Kidney capillary endothelial cell (primary cell): ENCODE measurements around the gene UGT1A5.

Experiments
- DNase-seq: peaks from one replicate; pipeline ENCODE4 v3.0.0-alpha.2; 2018; ENCODE audit warnings: low spot score

The UGT1A5 gene

DNA sequence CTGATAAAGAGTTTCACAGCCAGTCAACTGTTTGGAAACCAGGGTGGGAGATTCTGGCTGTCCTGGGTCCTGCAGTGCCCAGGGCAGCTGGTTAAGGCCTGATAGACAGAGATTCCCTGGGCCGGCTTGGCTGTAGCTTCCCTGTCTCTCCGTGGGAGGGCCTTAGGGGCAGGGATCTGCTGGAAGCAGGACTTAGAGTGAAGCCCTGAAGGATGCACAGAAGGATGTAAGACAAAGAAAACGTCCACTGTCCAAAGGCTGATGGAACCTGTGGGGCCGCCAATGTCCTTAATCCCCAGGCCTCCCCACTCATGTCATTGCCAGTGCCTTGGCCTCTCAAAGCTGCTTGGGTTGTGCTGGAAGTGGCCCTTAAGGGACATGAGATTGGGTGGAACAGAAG is 98.4 kb downstream of the UGT1A5 start:
- no peak for DNase-seq

DNA sequence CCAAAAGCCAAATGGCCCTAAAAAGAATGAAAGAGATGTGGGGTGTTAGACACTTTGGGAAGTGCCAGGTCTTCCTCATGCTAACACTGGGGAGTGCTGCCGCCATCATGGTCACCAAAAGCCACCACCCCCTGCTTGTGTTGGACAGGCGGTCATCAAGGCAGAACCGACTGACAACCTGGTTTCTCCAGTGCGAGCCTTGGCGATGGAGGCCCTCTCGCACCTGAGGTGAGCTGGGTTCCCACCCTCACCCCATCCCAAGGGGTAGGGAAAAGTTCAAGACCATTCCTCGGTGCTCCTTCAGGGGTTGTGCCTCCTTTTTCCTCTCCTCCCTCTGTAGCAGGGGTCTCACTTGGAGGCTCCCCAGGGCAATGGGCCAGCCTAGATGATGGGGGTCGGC is 99.0 kb downstream of the UGT1A5 start:
- no peak for DNase-seq

DNA sequence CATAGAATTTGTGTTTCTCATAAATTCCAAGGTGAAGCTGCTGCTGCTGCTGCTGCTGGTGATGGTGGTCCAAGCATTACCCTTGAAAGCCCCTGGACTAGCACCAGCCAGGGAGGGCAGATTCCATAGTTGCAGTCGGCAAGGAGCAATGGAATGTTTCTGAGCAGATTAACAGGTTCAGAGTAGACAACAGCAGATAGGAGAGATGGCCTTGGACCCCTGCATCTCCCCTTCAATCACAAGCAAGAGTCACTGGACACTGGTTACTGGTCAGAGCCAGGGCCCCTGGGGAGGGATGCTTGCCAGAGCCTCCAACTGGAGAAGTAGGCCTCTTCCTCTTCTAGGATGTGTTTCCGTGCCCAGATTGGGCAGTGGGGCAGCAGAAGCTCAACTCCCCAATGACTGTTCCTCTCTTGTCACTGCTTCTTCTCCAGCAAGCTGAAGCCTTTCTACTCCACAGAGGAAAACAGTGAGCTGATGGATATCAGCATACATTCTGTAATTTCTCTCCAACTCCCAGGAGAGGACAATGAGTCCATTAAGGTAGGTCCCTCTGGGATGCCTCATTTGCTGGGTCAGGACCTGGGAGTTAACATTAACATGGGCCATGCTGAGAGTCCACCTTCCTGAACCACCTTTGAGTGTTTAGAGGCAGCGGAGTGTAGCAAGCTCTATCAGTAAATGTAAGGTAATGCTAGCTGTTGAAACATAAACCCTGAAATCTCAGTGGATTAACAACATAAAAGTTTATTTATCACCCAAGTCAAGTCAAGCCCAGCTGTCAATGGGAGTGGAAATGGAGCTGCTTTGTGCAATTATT is 100.7 kb downstream of the UGT1A5 start:
- DNase-seq = no peak

DNA sequence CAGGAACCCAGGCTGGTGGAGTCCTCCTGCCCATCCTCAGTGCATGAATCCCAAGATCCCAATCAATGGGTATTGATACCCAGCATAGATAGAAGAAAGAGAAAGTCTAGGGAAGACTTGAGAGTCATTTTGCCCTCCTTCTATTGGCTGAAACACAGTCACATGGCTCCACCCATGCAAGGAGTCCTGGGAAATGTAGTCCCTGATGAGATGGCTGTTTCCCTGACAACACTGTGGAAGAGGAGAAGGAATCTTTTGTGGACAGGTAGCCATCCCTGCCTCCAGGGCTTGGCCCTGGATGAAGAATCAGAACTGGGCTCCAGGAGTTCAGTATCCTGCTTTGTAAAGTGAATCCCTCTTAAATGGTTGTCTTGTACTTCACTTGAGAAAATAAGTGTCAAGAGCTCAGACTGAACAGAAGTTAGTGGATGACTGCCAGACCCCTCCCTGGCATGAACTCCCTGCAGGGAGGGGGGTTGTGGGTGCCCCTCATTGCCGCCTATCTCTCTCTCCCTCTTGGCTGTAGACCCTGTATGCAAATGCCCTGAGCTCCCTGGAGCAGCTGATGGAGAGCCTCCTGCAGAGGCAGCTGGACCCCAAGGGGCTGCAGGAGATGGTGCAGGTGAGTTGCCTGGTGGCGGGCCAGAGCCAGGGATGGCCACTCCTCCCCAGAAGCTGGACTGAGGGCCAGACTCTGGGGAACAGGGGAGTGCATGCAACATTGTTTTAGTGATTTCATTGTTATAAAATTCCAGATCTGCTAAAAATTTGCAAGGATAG is 101.5 kb downstream of the UGT1A5 start:
- no peak for DNase-seq

DNA sequence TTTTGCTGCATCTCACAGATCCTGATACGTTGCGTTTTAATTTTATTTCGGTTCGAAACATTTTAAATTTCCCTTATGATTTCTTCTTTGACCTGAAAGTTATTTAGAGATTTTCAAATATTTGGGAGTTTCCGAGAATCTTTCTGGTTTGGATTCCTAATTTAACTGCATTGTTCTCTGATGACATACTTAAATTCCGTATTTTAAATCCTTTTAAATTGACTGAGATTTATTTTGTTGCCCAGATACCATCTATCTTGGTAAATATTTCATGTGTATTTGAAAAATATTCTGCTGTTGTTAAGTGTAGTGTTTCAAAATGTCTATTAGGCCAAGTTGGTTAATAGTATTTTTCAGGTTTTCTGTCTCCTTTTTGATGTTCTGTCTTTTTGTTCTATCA is 103.2 kb downstream of the UGT1A5 start:
- DNase-seq = no peak

DNA sequence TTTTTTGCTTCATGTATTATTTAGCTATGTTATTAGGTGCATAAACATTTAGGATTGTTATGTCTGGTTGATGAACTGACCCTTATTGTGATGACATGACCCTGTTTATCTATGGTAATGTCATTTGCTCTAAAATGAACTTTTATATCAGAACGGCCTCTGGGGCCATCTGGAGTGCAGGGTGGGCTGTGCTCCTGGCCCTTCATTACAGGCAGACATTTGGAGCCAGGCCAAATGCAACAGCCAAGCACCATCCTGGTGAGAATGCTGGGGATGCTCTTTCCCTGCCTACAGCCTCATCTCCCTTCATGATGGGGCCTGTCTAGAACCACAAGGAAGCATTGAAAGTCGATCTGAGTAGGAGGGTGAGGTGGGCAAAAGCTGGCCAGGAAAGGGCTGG is 103.6 kb downstream of the UGT1A5 start:
- DNase-seq = no peak

DNA sequence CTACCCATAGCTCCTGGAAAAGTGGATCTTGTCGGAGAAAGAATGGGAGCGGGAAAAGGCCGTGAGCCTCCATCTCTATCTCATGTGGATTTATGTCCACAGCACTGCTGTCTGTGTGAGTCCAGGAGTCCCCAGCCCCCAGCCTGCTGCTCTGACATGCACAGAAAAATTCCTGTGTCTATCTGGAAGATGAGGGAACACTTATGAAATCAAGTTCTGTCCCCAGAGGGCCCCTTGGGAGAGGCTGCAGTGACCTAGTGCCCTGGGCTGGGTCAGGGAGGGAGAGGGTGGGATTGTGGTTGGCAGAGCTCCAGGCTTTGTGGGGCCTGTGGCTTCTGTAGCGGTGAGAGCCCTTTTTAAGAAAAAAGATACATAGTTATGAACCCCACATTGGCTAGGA is 104.1 kb downstream of the UGT1A5 start:
- no peak for DNase-seq

DNA sequence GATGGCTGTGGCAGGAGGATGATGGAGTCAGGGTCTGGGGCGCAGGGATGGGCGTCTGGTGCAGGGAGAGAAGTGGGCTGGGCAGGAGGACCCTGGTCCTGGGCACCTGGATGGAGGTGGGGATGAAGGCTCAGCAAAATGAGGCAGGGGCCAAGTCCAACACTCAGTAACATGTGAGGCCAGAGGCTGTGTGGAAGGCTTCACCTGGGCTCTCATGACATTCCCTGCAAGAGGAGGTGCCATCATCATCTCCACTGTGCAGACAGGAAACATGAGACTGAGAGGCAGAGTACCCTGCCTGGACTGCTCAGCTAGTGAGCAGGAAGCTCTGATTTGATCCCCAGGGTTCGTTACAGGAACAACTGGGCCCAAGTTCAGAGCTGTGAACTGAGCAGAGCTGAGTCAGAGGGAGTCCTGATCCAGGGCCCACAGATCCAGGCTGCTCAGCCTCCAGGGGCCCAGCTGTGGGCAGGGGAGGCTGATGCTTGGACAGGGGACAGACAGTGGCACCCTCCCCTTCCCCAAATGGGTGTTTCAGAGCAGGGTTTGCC is 104.7 kb downstream of the UGT1A5 start:
- no peak for DNase-seq

DNA sequence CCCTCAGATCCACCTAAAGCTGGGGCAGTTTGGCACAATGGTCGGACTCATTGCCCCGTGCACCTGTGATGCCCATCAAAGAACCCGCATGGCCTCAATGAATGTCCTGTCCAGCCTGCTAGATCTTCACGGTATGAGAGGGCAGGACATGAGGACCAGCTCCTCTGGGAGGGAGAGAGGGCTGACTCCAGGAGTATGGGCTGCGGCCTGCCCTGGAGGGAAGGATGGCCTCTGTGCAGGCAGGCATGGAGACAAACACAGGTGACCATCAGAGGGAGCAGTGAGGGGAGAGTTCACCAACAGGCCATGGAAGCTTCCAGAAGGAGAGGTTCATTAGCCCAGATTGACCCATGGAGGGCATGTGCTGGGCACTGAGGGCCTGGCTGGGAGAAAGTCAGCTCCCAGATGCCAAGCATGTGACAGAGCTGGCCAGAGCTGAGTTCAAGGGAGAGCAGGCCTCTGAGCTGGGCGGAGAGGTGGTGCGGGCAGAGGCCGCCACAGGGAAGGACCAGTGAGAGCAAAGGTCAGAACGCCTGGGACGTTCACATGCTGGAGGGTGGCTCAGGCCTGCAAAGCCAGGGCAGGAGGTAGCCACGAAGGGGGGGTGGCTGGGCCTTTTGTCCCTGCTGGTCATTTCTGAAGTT is 105.4 kb downstream of the UGT1A5 start:
- DNase-seq = no peak

DNA sequence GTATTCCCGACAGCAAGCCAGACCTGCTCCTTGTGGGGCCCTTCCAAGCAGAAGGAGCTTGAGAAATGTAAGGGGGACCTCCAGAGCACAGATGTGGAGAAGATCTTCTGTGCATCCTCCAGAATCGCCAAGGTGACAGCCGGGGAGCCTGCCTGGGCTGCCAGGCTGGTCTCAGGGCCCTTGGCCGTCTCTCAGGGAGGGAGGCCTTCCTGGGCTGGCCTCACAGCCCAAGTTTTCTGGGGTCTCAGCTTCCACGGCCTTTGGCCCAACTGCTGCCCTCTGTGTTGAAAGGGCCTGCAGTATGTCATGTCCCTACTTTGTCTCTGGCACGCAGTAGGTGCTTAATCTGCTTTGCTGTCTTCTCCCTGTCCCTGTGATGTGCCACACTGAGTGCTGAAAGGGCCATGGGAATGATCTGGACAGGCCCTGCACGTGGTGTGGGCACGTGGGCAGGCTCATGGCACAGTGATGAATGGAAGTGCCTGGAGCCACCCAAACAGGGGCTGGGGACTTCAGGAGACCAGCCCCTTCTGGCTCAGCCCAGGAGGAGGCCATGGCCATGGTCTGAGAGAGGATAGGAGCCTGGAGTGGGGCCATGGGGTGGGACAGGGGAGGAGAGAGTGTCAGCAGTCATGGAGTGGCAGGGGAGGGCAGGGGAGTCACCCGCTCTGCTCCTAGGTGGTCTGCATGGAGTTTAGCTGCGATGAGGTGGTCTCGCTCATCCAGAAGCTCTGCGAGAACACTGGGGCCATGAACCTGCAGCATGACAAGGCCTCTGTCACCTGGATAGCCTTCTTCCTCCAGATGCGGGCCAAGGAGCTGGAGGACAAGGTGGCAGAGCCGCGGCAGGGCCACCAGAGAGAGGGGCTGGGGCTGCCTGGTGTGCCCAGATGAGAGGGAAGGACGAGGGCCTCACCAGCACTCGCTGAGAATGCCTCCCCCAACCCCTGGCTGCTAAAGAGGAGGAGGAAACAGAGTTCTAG is 106.2 kb downstream of the UGT1A5 start:
- no peak for DNase-seq

DNA sequence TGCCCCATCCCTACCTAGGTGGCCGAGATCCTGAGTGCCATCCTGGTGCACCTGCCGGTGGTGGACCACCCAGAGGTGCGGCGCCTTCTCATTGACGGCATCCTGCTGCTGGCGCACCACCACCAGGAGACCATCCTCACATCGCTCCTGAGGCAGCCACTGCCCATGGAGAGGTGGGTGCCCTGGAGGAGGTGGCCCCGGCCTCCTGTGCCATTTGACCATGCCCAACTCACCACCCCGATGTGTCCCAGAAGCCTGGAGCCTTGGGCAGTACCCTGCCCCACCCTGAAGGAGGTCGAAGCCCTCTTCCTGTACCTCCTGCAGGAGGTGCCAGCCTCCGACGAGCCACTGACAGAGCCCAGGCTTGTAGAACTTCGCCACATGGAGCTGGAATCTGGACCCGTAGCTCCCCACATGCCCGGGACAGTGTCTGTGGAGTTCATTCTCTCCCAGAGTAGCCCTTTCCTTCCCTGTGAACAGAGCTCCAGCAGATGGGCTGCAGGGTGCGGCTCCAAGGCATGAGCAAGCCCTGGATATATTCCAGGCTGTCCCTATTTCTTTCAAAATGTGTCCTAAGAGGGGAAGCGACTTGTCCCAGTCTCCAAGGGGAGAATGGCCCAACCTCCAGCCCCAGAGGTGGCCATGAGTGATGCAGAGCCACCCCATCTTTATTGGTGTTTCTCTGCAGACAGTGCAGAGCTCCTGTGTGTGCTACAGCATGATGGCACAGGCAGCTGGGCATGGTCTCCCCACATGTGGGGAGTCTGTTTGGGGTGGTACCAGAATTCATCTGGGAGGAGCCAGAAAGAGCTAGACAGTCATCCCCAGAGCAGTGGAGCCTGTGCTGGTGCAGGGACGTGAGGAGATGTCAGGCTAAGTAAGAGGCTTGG is 107.4 kb downstream of the UGT1A5 start:
- no peak for DNase-seq

DNA sequence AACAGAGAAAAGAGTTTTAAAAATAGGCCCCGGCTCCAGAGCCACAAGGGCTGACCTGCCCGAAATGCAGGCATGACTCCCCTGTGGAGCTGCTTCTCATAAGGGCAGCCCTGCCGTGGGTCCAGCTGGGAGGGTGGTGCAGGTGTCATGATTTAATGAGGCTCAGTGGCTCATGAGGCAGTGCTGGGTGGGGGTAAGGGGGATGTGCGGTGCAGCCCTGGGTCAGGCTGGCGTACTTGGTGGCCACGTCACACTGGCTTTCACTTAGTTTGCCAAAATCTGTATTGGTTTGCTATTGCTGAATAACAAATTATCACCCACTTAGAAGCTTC is 108.0 kb downstream of the UGT1A5 start:
- DNase-seq = no peak

DNA sequence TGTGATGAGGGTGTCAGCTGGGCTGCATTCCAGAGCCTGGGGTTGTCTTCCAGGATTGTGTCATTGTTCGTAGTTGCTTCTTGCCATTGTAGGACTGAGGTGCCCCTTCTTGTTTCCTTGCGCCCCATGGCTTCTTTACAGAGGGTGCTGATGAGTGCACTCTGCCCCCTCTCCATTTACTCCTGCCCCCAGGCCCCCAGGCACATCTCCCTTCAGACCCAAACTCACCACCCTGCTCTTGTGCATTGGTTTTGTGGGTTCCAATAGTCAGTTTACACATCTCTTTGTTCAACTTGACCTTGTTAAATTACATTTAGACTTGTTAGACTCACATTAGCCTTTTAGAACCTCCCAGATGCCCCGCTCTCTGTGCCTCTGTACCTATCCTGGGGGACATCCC is 108.5 kb downstream of the UGT1A5 start:
- DNase-seq = no peak

DNA sequence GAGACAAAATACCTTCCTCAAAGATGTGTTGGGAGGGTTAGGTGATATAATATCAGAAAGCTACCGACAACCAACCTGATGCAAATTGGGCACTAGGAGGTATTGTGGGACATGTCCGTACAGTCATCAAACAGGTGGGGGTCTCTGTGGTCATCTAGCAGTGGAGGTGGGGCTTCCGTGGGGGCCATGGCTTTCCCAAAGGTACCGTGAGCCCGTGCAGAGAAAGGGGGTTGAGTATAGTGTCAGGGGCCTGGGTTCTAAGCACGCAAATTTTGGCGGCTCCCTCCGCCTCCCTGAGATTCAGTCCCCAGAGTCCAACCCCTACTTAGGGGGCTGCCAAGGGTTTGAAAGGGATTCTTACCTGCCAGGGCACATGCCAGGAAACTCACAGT is 109.0 kb downstream of the UGT1A5 start:
- DNase-seq = no peak

DNA sequence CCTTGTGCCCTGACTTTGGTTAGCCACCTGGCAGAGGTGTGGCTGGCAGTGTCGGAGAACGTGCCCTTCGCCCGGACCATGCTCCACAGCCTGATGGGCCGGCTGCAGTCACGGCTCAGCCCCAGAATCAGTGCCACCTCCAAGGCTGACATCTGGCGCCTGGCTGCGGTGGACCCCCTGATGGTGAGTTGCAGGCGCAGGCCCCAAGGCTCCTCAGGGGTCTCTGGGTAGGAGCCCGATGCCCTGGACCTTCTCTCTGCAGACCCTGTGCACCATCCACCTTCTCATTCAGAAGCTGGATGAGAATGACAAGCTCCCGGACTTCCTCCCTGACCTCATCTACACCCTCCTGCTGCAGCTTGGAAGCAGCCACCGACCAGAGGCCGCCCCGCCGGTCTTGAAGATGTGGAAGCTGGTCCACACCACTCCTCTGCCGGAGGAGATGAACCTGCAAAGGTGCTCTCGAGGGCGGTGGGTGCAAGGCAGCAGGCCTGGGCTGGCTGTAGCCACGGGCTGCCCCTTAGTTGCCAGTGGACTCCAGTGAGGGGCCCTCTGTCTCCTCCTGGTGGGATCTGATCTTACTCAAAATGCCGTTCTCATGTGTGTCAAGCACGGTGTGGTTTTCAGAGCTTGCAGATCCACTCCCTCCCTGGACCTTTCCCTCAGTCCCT is 109.5 kb downstream of the UGT1A5 start:
- DNase-seq = no peak
